ENCODE results near the gene GGA1. TPM values are rescaled to one million over a fixed set of nuclear protein-coding genes. Genes with fewer than 3 reads are reported as not detected.

GGA1 gene, protein sequence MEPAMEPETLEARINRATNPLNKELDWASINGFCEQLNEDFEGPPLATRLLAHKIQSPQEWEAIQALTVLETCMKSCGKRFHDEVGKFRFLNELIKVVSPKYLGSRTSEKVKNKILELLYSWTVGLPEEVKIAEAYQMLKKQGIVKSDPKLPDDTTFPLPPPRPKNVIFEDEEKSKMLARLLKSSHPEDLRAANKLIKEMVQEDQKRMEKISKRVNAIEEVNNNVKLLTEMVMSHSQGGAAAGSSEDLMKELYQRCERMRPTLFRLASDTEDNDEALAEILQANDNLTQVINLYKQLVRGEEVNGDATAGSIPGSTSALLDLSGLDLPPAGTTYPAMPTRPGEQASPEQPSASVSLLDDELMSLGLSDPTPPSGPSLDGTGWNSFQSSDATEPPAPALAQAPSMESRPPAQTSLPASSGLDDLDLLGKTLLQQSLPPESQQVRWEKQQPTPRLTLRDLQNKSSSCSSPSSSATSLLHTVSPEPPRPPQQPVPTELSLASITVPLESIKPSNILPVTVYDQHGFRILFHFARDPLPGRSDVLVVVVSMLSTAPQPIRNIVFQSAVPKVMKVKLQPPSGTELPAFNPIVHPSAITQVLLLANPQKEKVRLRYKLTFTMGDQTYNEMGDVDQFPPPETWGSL
- total RNA-seq (2014; rRNA removed; shearing (Covaris generic)) (29.7 and 36.9 TPM in 2 replicates), polyA plus RNA-seq (2016; fragmentation: Nextera tagmentation; extraction: Ambion mirVana) (29.7 and 29.9 TPM in 2 replicates)

DNA sequence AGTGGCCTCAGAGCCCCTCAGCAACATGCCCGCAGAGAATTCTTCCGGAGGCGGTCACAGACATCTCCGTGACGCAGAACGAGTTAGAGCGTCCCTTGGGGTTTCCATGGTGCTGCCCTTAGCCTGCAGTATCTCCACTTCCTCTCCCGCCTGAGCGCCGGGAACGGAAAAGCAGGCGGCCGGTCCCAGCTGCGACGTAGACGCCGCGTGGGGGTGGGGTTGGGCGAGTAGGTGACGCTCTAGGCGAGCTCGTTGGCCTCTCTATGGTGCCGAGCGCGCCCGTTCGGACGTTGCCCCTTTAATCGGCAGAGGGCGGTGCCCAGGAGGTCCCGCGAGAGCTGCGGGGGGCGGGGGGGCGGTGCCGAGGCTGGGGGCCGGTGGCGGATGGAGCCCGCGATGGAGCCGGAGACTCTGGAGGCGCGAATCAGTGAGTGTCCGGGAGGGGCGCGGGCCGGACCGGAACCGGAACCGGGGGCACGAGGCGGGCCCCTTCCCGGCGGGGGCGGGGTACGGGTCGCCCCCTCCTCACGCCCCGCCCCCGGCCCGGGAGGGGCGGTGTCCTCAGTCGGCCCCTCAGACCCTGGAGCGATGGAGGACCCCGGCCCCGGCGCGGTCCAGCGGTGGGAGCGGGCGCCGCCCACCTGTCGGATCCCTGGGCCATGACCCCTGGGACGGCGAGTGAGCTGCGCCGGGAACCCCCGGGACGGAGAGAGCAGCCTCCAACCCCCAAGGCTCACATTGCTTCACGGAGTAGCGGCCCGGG lies at the start of gene GGA1:
GGA1 (plus strand) TSS at position 358 of the 763 bp plus-strand sequence; CDS start at position 385, 27 bp downstream.
- Histone ChIP-seq H3K9ac (peak within 1 kb of the TSS; percentile 89), H4K20me1 (ENCODE audit: insufficient read depth) (no peaks in the 10 kb centered on the region), H3K4me1 (ENCODE audit: insufficient read depth) (peaks cover 14% of the 10 kb centered on the region; the same call in 1 of the 2 replicates), H3K27me3 (replicated peaks; ENCODE audit: insufficient read depth) (no peaks in the 10 kb centered on the region), H3F3A (ENCODE audit: insufficient read depth) (no peaks in the 10 kb centered on the region; the same call in 1 of the 2 replicates), H3K36me3 (ENCODE audit: low read depth) (no peaks in the 10 kb centered on the region), H3K4me2 (ENCODE audit: unreplicated experiment) (peak within 1 kb of the TSS; percentile 88), H3K4me3 (peak within 1 kb of the TSS; percentile 92), H3K79me2 (ENCODE audit: insufficient read depth) (peaks cover 30% of the 10 kb centered on the region), H3K27ac (peak within 1 kb of the TSS; percentile 96), H3K9me3 (ENCODE audit: low read depth) (no peaks in the 10 kb centered on the region), H2AFZ (peak within 1 kb of the TSS; percentile 88), H3K9me2 (ENCODE audit: insufficient read depth) (no peaks in the 10 kb centered on the region)
- 1 to 2% methylated on average over 37 to 57 of the region's 82 CpGs for WGBS, 2 experiments (ENCODE audit: low coverage in 1 of 2, low lambda C conversion rate in 2 of 2, missing lambda C conversion rate in 2 of 2)
- DNase-seq = peak; percentile 98
- TF ChIP-seq EZH2phosphoT487 (IDR thresholded peaks at IDR 0.05; ENCODE audit: insufficient read depth, low read depth) (no peak), EZH2 (IDR thresholded peaks at IDR 0.05; ENCODE audit: insufficient read depth, poor library complexity, severe bottlenecking) (no peak)
- in situ Hi-C loops (cut with MboI) = no loop called here

DNA sequence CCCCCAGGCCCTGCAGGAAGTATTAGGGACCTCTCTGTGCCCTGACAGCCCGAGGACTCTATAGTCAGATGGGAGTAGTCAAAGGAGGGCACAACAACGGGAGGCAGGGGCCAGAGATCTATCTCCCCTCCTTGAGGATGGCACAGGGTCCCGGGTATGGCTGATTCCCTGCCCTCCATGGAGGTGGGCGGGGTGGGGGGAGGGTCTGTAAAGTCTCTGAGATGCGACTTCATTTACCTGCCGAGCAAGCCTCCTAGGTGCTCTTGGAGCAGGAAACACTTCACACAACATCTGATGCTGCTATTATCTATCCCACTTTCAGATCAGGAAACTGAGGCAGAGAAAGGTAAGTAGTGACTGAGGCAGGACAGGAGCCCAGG lies 49.1 kb upstream of the GGA1 start:
- no peak for DNase-seq
- TF ChIP-seq EZH2 (IDR thresholded peaks at IDR 0.05; ENCODE audit: insufficient read depth, poor library complexity, severe bottlenecking) (no peak), EZH2phosphoT487 (IDR thresholded peaks at IDR 0.05; ENCODE audit: insufficient read depth, low read depth) (no peak)
- Histone ChIP-seq H3K4me2 (ENCODE audit: unreplicated experiment) (peak overlapping the region; percentile 87), H3K9ac (peak overlapping the region; percentile 95), H3K9me2 (ENCODE audit: insufficient read depth) (no peaks in the 10 kb centered on the region), H3K36me3 (ENCODE audit: low read depth) (no peaks in the 10 kb centered on the region), H3K27me3 (replicated peaks; ENCODE audit: insufficient read depth) (no peaks in the 10 kb centered on the region), H2AFZ (peak overlapping the region; percentile 80), H3K4me3 (peak overlapping the region; percentile 90), H3K79me2 (ENCODE audit: insufficient read depth) (peaks cover 45% of the 10 kb centered on the region), H3K9me3 (ENCODE audit: low read depth) (no peaks in the 10 kb centered on the region), H3F3A (ENCODE audit: insufficient read depth) (peaks cover 23% of the 10 kb centered on the region), H3K4me1 (ENCODE audit: insufficient read depth) (peaks cover 31% of the 10 kb centered on the region), H3K27ac (peak overlapping the region; percentile 94), H4K20me1 (ENCODE audit: insufficient read depth) (peaks cover 11% of the 10 kb centered on the region; the same call in 1 of the 2 replicates)
- WGBS, 2 experiments (ENCODE audit: low coverage in 1 of 2, low lambda C conversion rate in 2 of 2, missing lambda C conversion rate in 2 of 2) = 57 to 66% methylated on average over 6 of the region's 6 CpGs
- in situ Hi-C loops (cut with MboI) = no loop called here

DNA sequence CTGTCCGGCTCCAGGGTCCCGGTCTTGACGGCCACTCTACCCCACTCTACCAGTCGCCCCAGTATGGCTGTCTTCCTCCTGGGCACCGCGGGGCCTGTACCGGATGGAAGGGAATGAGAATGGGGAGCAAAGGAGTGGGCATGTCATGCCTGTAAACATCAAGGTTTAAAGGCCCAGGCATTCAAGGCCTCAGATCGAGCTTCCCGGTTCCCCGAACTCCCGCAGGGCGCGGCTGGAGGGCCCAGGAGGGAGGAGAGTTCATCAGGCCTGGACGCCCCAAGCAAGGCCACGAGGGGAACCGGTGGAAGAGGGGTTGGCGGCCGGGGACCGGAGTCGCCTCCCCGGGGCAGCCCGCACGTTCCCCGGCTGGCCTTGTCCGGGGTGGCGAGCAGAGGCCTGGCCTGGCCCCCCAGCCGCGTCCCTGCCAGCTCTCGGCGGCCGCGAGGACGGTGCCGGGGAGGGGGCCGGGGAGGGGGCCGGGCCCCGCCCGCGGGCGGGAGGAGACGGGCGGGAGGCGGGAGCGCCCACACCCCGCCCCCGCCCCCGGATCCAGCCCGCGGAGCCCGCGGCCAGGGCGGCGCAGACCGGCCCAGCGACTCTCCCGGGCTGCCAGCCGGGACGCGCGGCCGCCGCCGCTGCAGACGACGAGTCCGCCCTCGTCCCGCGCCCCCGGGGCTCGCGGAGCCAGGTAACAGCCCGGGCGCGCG lies 48.6 kb upstream of the GGA1 start, which contains the start of gene CDC42EP1:
CDC42EP1 (plus strand) TSS at position 580 of the 707 bp plus-strand sequence. CDS start 5,870 bp downstream, outside the sequence.
- peak within 1 kb of the TSS; percentile 94 for H3K27ac ChIP-seq
- peak; percentile 82 for DNase-seq
- no peaks in the 10 kb centered on the region for H3K9me3 ChIP-seq (ENCODE audit: low read depth)
- H3K9me2 ChIP-seq (ENCODE audit: insufficient read depth) = no peaks in the 10 kb centered on the region
- H3K4me2 ChIP-seq (ENCODE audit: unreplicated experiment) = peak within 1 kb of the TSS; percentile 91
- H3F3A ChIP-seq (ENCODE audit: insufficient read depth) = peaks cover 28% of the 10 kb centered on the region
- H3K4me3 ChIP-seq = peak within 1 kb of the TSS; percentile 90
- H2AFZ ChIP-seq = peak within 1 kb of the TSS; percentile 80
- H4K20me1 ChIP-seq (ENCODE audit: insufficient read depth) = peaks cover 11% of the 10 kb centered on the region; the same call in 1 of the 2 replicates
- H3K36me3 ChIP-seq (ENCODE audit: low read depth) = no peaks in the 10 kb centered on the region
- H3K27me3 ChIP-seq (replicated peaks; ENCODE audit: insufficient read depth) = no peaks in the 10 kb centered on the region
- TF ChIP-seq EZH2 (IDR thresholded peaks at IDR 0.05; ENCODE audit: insufficient read depth, poor library complexity, severe bottlenecking) (no peak), EZH2phosphoT487 (IDR thresholded peaks at IDR 0.05; ENCODE audit: insufficient read depth, low read depth) (no peak)
- in situ Hi-C loops (cut with MboI) = no loop called here
- H3K4me1 ChIP-seq (ENCODE audit: insufficient read depth) = peaks cover 35% of the 10 kb centered on the region
- H3K79me2 ChIP-seq (ENCODE audit: insufficient read depth) = peaks cover 51% of the 10 kb centered on the region
- peak within 1 kb of the TSS; percentile 95 for H3K9ac ChIP-seq
- 3 to 5% methylated on average over 32 to 71 of the region's 76 CpGs for WGBS, 2 experiments (ENCODE audit: low coverage in 1 of 2, low lambda C conversion rate in 2 of 2, missing lambda C conversion rate in 2 of 2)
